Upper lobe of left lung (tissue), 4 donors: ENCODE results near the gene CMSS1.

Experiments used
- CTCF ChIP-seq, 6 experiments: fragments of 450-650 bp in 4 of 6; fragments of 200-600 bp in 2 of 6; sonication (generic) in 2 of 6; IDR thresholded peaks; one replicate each; pipeline ENCODE4 v1.5.1; 2016 to 2019; ENCODE audit warnings: antibody characterized with exemption in 6 of 6
- EP300 ChIP-seq, 4 donors: sonication (generic); formaldehyde crosslinking; IDR thresholded peaks; one replicate each; pipeline ENCODE4 v1.5.1; 2017; ENCODE audit warnings: antibody characterized with exemption in 4 of 4, control low read depth in 2 of 4
- POLR2A ChIP-seq, 4 donors: fragments of 450-650 bp; IDR thresholded peaks; one replicate each; pipeline ENCODE4 v1.5.1; 2016 to 2017; ENCODE audit warnings: antibody characterized with exemption in 4 of 4, mild to moderate bottlenecking in 2 of 4
- POLR2AphosphoS5 ChIP-seq, 2 donors: sonication (generic); formaldehyde crosslinking; IDR thresholded peaks; one replicate each; pipeline ENCODE4 v1.5.1; 2017; ENCODE audit warnings: antibody characterized with exemption in 2 of 2

- TF ChIP-seq POLR2A (IDR thresholded peaks at IDR 0.05), result no peak
- TF ChIP-seq CTCF (IDR thresholded peaks at IDR 0.05), result no peak
- no peak for TF ChIP-seq POLR2AphosphoS5 (IDR thresholded peaks at IDR 0.05)
- TF ChIP-seq EP300 (IDR thresholded peaks at IDR 0.05), result no peak
Observed at GRCh38 chr3:100113723-100114412, 296.2 kb downstream of the CMSS1 start.
